Gastroesophageal sphincter (tissue), 3 donors: ENCODE data around the gene DNMT1.

Source experiments
- EP300 ChIP-seq: sonication (generic); formaldehyde crosslinking; IDR thresholded peaks from one replicate; pipeline ENCODE4 v1.6.1; 2017; ENCODE audit warnings: antibody characterized with exemption, mild to moderate bottlenecking
- POLR2A ChIP-seq, 2 donors: fragments of 450-650 bp; IDR thresholded peaks; one replicate each; pipeline ENCODE4 v1.6.1; 2017; ENCODE audit warnings: antibody characterized with exemption in 2 of 2, mild to moderate bottlenecking in 2 of 2, moderate library complexity in 1 of 2
- POLR2AphosphoS5 ChIP-seq: sonication (generic); formaldehyde crosslinking; IDR thresholded peaks from one replicate; pipeline ENCODE4 v1.6.1; 2017; ENCODE audit warnings: antibody characterized with exemption
- TF ChIP-seq, protein P1 (sequence below), 4 experiments: fragments of 200-600 bp in 2 of 4; fragments of 450-650 bp in 2 of 4; sonication (generic) in 1 of 4; IDR thresholded peaks; one replicate each; pipeline ENCODE4 v1.5.1; 2017 to 2019; ENCODE audit warnings: antibody characterized with exemption in 4 of 4, mild to moderate bottlenecking in 2 of 4, moderate library complexity in 2 of 4

DNA sequence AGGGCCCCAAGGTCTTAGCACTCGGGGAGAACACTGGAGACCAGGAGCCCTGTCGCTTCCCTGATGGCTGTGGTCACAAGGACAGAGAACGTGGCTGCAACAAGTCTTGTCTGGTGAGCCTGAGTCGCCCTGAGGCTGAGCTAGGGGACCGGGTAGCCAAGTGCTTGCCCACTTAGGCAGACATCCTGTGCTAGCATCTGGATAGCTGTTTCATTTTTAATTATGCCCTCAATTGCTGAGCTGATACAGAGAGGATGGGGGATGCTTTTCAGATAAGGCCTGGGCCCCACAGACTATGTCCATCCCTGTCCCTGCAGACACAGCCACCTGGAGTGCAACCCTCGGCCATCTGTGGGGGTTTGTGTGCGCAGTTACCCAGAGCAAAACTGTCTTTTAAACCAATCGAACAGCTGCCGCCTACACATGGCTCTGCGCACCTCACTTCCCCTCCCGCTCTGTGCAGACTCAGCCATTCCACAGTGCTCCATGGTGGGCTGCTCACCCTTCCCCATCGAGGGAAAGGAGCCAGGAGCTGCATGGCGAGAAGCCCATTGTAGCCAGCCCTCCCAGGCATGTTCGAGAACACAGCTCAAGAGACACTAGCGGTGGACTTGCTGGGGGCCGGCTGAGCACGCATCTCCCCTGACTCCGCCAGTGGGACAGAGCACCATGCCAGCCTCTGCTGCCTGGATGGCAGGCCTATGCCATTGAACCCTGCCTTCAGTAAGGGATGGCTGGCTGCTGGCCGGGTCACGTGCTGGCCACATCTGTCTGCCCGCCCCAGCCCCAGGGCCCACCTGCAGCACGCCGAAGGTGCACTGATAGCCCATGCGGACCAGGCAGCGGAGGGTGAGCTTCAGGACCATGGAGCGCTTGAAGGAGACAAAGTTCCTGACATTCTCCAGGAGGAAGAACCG is 55.6 kb downstream of the DNMT1 start:
- TF ChIP-seq EP300: no peak
- no peak for TF ChIP-seq POLR2A (IDR thresholded peaks at IDR 0.05)
- TF ChIP-seq, protein P1, sequence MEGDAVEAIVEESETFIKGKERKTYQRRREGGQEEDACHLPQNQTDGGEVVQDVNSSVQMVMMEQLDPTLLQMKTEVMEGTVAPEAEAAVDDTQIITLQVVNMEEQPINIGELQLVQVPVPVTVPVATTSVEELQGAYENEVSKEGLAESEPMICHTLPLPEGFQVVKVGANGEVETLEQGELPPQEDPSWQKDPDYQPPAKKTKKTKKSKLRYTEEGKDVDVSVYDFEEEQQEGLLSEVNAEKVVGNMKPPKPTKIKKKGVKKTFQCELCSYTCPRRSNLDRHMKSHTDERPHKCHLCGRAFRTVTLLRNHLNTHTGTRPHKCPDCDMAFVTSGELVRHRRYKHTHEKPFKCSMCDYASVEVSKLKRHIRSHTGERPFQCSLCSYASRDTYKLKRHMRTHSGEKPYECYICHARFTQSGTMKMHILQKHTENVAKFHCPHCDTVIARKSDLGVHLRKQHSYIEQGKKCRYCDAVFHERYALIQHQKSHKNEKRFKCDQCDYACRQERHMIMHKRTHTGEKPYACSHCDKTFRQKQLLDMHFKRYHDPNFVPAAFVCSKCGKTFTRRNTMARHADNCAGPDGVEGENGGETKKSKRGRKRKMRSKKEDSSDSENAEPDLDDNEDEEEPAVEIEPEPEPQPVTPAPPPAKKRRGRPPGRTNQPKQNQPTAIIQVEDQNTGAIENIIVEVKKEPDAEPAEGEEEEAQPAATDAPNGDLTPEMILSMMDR (IDR thresholded peaks at IDR 0.05): no peak
- no peak for TF ChIP-seq POLR2AphosphoS5
